Epithelial cell of umbilical artery (primary cell): ENCODE measurements around the gene ZNF837. TPM values are rescaled to one million over a fixed set of nuclear protein-coding genes. Genes with fewer than 3 reads are reported as not detected.

Experiments
- total RNA-seq: library from RNA; depleted of rRNA; stranded (reverse); fragments of >200 nt; gene quantifications from 2 replicates; pipeline ENCODE4 v1.2.3, GENCODE V29; 2014

The ZNF837 gene
- total RNA-seq, result 1.2 and 2.9 TPM in 2 replicates

GRCh38 chr19:58380662-58381459 lies at the start of gene ZNF837:
TSS of gene ZNF837 (minus strand) at chr19:58381030. CDS start at chr19:58369332, 11,698 bp downstream.

GRCh38 chr19:58408152-58409009 lies 27.6 kb upstream of the ZNF837 start, which contains the start of gene ZNF584:
TSS of gene ZNF584 (plus strand) at chr19:58408649. CDS start at chr19:58409148, 499 bp downstream.

GRCh38 chr19:58395220-58395978 lies 14.6 kb upstream of the ZNF837 start, which contains the start of gene RNF225:
TSS of gene RNF225 (plus strand) at chr19:58395656. CDS start at chr19:58396090, 434 bp downstream.

GRCh38 chr19:58386576-58387337 lies 5.9 kb upstream of the ZNF837 start, which contains the start of gene RPS5:
TSS of gene RPS5 (plus strand) at chr19:58387269. CDS start at chr19:58388138, 869 bp downstream.

GRCh38 chr19:58362272-58362994 lies 18.4 kb downstream of the ZNF837 start, which contains the start of gene ZNF497:
TSS of gene ZNF497 (minus strand) at chr19:58362751. CDS start at chr19:58357635, 5,116 bp downstream.

GRCh38 chr19:58352760-58353671 lies 27.8 kb downstream of the ZNF837 start, which contains the start of gene A1BG:
TSS of gene A1BG (minus strand) at chr19:58353492. CDS start at chr19:58353437, 55 bp downstream.

GRCh38 chr19:58326914-58327726 lies 53.7 kb downstream of the ZNF837 start, which contains the start of gene ZSCAN22:
TSS of gene ZSCAN22 (plus strand) at chr19:58326994. CDS start at chr19:58334803, 7,809 bp downstream.

Other genes with a start within 250 kb of the ZNF837 start
- 8.4 and 9.4 TPM in 2 replicates for gene ZNF329, start 230.2 kb downstream of the ZNF837 start, total RNA-seq
- gene ZNF274, start 198.0 kb downstream of the ZNF837 start, total RNA-seq, result 15.3 and 19.2 TPM in 2 replicates
- gene ZNF544, start 152.1 kb downstream of the ZNF837 start, total RNA-seq, result 58.1 and 95.7 TPM in 2 replicates
- 3.3 and 3.6 TPM in 2 replicates for gene ZNF8, start 102.1 kb downstream of the ZNF837 start, total RNA-seq
- gene ERVK3-1, start 75.7 kb downstream of the ZNF837 start, total RNA-seq, result 21.4 and 31.2 TPM in 2 replicates
- gene ZSCAN22, start 54.0 kb downstream of the ZNF837 start, total RNA-seq, result 2.1 and 2.3 TPM in 2 replicates
- 3.6 and 6.2 TPM in 2 replicates for gene A1BG, start 27.5 kb downstream of the ZNF837 start, total RNA-seq
- gene ZNF497, start 18.3 kb downstream of the ZNF837 start, total RNA-seq, result 0.65 and 1.4 TPM in 2 replicates
- 1,884 and 2,690 TPM in 2 replicates for gene RPS5, start 6.2 kb upstream of the ZNF837 start, total RNA-seq
- gene RNF225, start 14.6 kb upstream of the ZNF837 start, total RNA-seq, result not detected in 2 replicates
- gene ZNF584, start 27.6 kb upstream of the ZNF837 start, total RNA-seq, result 10.8 and 15.3 TPM in 2 replicates
- gene ZNF132, start 59.1 kb upstream of the ZNF837 start, total RNA-seq, result 5.5 and 7.8 TPM in 2 replicates
- gene ZNF324B, start 70.6 kb upstream of the ZNF837 start, total RNA-seq, result 6.8 and 9.4 TPM in 2 replicates
- gene ZNF324, start 86.0 kb upstream of the ZNF837 start, total RNA-seq, result 11.4 and 13.7 TPM in 2 replicates
- 4.3 and 4.9 TPM in 2 replicates for gene ZNF446, start 95.3 kb upstream of the ZNF837 start, total RNA-seq
- gene SLC27A5, start 131.0 kb upstream of the ZNF837 start, total RNA-seq, result 5.3 and 5.5 TPM in 2 replicates
- gene ZBTB45, start 138.8 kb upstream of the ZNF837 start, total RNA-seq, result 5.2 and 5.9 TPM in 2 replicates
- 286 and 350 TPM in 2 replicates for gene TRIM28, start 163.0 kb upstream of the ZNF837 start, total RNA-seq
- gene CHMP2A, start 174.1 kb upstream of the ZNF837 start, total RNA-seq, result 98.6 and 119 TPM in 2 replicates
- 95.1 and 95.5 TPM in 2 replicates for gene UBE2M, start 177.6 kb upstream of the ZNF837 start, total RNA-seq
- 7.9 and 9.4 TPM in 2 replicates for gene MZF1, start 192.3 kb upstream of the ZNF837 start, total RNA-seq